HG02763 (cell line): ENCODE results near the gene NEU3.
"Not testable (repeated sequence)": the region's sequence is repeated elsewhere in the genome, so short reads cannot be mapped to it uniquely, and the experiment has no call there.

Experiments
- ATAC-seq: cut with Tn5 transposase; IDR thresholded peaks from one replicate; pipeline ENCODE4 v1.9.1; 2021; ENCODE audit warnings: mild to moderate bottlenecking, moderate library complexity; ENCODE audit not compliant: unreplicated experiment

The NEU3 gene

DNA sequence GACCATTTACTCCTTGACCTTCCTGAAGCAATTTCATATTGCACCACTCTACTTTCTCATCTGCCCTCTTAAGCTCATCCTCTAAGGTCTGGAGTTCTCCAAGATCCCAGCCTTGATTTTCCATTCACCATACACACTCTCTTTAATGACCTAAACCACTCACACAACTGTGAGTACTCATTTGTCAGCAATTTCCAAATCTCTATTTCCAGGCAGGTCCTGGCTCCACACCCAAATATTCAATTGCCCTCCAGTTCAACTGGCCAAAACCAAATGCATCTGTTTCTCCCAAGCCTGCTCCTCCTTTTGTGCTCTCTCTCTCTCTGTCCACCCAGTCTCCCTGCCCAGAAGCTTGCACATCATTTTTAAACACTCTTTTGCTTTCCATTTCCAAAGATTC is 39.6 kb downstream of the NEU3 start:
- no peak for ATAC-seq

DNA sequence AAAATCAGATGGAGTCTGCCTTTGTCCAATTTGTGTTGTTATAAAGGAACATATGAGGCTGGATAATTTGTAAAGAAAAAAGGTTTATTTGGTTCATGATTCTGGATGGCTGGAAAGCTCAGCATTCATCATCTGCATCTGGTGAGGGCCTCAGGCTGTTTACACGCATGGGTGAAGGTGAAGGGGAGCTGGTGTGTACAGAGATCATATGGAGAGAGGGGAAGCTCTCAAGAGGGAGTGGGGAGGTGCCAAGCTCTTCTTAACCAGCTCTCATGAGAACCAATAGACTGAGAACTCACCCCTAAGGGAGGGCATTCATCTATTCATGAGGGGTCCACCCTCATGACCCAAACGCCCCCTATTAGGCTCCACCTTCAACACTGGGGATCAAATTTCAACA is 40.0 kb downstream of the NEU3 start:
- ATAC-seq: no peak

DNA sequence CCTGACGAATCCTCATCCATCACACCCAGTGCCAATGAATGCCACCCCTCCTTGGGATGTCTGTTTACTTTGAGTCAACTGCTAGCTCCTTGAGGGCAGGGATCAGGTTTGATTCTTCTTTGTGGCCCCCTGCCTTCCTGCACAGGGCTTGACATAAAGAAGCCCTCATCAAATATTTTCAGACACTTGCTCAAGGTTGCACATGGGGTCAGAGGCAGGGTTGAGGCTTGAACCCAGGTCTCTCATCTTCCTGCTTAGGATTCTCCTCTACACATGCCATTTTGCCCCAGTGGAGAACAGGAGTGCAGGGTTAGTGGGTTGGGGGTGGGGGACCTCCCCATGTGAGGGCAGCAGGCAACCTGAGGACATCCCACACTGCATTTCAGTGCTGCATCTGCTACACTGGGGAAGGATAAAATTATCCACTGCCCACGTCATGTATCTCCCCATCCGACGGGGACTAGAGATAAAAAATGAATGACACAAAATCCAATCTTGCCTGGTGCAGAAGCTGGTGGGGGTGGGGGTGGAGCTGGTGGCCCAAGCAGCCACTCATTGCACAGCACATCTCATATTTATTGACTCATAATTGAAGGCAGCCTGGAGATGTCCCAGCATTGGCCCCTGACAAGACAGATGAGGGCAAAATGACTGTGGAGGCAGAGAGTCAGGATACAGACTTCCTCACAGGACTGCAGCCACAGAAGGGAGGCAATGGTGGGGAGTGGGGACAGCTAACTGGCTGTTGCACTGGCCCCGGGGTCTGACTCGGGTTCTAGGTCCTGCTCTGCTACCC is 41.3 kb downstream of the NEU3 start:
- no peak for ATAC-seq

DNA sequence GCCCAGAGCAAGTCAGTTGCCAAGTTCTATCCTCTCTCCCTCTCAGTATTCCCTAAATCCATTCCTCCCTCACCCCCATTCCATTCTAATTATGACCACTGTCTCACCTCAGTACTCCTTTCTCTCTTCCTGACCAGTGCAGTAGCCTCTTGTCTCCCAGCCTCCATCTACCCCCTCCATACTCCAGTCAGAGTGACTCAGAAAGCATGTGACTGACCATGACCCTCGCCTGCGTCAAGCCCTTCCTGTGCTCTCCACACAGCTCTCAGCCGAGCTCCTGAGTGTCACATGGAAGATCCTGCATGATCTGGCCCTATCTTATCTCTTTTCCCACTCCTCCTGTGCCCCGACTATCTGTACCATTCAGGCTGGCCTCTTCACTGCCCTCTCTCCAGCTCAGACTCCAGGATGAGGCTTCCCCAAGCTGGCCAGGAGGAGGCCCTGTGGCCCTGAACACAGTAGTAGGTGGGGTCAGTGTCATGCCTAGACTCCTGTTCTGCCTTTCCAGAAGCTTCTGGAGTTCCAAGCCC is 42.6 kb downstream of the NEU3 start:
- no peak for ATAC-seq

DNA sequence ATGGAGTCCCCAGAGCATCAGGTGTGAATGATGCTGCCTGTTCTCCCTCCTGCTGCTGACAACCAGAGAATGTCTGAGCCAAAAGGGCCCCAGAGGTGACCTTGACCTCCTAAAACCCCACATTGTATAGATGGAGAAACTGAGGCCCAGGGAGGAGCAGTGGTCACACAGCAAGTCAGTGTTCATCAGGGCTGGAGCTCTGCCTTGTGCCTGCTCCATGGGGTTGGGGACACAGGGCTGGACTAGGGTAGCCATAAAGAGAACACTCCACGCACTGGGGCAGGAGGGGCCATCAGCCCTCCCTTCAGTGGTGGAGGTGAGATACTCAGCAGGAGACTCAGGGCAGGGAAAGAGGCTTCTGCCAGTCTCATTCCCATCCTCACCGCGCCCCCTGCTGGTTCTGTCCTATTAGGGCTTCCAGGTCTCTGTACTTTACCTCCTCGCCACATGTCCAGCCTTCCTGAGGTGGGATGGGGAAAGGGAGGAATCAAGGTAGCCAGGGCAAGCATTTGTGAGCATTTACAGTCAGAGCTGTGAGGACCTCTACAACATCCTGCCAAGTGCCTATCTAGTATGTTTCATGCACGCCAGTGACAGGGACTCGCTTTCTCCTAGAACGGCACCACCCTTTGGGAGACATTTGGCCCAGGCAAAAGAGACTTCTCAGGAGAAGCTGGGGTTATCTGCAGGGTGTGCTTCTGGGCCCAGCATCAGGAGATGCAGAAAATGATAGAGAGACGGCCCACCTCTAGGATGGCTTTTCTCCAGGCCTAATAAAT is 43.2 kb downstream of the NEU3 start:
- ATAC-seq: no peak

DNA sequence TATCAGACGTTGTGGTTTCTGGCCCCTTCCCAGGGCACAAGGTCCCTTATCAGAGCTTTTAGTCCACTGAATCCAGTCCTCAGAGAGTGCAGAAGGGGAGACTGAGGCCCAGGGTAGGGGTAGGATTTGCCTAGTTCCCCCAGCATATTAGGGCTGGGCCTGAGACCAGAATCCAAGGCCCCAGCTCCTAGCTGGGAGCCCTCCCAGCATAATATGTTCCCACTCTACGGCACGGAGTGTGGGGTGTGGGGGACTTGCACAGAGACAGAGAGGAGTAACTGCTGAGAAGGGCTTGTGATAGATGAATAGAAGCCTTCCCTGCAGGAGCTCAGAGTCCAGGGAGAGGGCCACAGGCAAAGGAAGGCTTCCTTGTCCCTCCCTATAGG is 43.8 kb downstream of the NEU3 start:
- ATAC-seq: no peak

DNA sequence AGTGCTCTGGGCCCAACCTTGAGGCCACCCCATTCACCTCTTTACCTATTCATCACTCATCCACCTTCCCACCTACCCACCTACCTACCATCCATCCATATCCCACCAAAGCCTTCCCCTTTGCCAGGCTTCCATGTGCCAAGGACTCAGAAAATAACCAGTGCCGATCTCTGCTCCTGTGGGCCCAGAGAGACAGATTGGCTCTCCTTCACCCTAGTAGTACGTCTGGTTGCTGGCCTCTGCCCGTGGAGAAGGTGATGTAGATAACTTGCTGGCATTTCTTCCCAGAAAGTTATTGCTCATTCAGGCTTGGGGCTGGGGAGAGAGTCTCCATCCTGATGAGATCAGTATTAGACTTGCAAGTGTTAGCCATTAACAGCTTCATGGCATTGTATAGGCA is 45.2 kb downstream of the NEU3 start:
- no peak for ATAC-seq

DNA sequence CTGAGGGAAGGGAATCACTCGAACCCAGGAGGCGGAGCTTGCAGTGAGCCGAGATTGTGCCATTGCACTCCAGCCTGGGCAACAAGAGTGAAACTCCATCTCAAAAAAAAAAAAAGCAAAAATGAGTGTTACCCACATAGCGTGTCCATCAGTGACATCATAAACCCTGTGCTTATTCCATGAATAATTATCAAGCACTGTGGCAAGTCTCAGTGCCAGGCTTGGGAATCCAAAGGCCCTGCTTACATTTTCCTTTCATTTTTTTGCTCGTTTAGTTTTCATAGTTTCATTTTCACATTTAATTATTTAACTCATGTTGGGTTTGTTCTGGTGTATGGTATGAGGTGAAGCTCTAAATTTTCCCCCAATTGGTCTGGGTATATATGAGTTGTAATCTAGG is 46.5 kb downstream of the NEU3 start:
- ATAC-seq: no peak

DNA sequence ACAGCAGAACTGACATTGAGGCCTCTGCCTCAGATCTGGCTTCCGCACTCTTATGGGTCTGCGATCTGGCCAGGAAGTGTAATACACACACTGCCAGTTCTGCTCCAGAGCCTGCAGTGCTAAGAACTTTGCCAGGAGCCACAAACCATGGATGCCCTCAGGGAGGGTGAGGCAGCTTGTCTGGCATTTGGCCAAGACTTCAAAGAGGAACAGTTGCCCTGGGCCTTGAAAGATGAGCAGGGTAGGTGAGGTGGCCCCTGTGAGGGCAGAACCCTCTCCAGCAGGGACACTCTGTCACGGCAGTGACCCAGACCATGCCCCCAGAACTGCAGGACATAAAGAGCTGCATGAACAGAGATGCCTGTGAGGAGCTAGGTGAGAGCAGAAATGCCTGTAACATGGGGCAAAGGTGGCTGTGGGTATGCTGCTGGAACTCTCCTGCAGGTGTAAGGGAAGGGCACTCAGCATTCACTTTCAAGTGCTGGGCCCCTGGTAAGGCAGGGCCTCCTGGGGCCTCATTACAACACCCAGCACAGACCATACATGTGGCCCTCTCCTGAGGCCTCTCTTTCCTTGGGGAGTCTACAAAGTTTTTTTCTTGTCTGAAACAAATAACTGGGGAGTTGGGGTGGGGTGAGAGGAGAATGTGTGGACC is 47.3 kb downstream of the NEU3 start:
- no peak for ATAC-seq

DNA sequence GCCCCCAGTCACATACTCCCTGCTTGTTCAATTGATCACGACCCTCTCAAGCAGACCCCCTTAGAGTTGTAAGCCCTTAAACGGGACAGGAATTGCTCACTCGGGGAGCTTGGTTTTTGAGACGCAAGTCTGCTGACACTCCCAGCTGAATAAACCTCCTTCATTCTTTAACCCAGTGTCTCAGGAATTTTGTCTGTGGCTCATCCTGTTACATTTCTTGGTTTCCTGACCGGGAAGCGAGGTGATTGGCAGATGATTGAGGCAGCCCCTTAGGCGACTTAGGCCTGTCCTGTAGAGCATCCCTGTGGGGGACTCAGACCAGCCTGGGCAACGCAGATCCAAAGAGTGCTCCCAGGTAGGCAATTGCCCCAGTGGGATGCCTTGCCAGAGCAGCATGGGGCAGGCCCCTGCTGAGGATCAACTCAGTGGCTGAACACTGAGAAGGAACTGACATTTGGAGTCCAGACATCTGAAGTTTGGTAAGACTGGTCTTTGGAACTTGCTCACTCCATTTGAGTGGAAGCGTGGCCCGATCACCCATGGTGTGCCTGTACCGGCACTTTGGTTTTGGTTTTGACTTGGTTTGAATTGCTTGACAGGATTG is 51.5 kb downstream of the NEU3 start:
- ATAC-seq: no peak

DNA sequence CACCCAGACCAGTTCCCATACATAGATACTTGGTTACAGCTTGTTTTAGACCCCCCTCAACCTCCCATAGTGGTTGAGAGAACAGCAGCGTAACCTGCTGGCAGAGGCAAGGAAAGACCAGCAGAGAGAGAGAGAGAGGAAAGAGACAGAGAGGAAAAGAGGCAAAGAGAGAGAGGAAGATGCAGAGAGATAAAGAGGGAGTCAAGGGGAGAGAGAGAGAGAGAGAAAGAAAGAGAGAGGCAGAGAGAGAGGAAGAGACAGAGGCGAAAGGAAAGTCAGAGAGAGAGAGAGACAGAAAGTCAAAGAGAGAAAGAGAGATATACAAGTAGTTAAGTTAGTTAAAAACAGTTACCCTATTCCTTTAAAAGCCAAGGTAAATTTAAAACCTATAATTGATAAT is 52.5 kb downstream of the NEU3 start:
- no peak for ATAC-seq

DNA sequence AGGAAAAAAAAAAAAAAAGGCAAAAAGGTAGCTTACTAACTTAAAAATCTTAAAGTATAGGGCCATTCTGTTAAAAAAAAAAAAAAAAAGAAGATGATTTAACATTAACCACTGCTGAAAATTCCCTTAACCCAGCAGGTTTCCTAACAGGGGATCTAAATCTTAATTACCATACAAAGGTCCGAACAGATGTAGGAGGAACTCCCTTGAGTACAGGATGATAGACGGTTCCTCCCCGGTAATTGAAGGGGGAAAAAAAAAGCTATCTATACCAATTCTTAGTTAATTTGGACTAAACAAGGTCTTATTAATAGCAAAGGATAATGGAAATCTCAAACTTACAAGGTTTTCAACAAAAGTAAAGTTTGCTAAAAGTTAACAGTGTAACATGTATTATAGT is 53.1 kb downstream of the NEU3 start:
- not testable (repeated sequence) for ATAC-seq

DNA sequence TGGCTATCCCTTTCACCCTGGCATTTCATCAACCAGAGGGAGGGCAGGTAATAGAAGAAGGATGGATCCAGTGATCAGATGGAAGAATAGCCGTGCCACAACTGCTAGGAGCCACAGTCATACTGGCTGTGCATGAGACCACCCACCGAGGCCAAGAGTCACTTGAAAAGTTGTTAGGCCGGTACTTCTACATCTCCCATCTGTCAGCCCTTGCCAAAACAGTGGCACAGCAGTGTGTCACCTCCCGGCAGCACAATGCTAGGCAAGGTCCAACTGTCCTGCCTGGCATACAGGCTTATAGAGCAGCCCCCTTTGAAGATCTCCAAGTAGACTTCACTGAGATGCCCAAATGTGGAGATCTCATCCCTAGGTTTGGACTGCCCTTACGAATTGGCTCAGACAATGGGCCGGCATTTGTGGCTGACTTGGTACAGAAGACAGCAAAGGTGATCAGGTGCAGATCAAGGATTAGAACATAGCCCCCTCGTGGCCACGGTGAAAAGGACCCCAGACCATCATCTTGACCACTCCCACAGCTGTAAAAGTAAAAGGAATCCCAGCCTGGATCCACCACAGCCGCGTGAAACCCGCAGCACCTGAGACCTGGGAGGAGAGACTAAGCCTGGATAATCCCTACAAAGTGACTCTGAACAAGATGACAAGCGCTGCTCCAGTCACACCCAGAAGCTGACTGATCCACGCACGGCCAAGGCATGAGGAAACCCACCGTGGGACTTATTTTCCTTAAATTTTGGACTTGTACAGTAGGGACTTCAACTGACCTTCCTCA is 55.8 kb downstream of the NEU3 start:
- not testable (repeated sequence) for ATAC-seq

DNA sequence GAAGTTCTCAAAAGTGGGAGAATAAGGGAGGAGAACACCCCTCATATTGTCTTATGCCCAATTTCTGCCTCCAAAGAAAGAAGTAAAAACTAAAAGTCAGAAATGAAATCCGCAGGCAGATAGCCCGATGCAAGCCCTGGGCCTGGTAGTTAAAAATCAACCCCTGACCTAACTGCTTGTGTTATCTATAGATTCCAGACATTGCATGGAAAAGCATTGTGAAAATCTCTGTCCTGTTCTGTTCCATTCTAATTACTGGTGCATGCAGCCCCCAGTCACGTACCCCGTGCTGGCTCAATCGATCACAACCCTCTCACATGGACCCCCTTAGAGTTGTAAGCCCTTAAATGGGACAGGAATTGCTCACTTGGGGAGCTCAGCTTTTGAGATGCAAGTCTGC is 57.9 kb downstream of the NEU3 start:
- ATAC-seq: not testable (repeated sequence)

DNA sequence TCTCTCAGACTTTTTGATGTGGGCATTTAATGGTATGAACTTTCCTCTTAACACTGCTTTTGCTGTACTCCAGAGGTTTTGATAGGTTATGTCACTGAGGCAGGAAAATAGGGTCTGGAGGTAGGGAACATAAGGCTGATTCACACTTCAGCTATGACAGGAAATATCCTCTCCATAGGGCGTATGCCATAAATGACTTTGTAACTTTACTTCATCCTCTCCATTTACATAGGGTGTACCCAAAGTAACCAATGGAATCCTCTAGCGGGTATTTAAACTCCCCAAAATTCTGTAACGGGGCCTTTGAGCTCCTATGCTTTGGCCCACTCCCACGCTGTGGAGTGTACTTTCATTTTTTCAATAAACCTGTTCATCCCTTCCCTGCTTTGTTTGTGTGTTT is 58.5 kb downstream of the NEU3 start:
- no peak for ATAC-seq

DNA sequence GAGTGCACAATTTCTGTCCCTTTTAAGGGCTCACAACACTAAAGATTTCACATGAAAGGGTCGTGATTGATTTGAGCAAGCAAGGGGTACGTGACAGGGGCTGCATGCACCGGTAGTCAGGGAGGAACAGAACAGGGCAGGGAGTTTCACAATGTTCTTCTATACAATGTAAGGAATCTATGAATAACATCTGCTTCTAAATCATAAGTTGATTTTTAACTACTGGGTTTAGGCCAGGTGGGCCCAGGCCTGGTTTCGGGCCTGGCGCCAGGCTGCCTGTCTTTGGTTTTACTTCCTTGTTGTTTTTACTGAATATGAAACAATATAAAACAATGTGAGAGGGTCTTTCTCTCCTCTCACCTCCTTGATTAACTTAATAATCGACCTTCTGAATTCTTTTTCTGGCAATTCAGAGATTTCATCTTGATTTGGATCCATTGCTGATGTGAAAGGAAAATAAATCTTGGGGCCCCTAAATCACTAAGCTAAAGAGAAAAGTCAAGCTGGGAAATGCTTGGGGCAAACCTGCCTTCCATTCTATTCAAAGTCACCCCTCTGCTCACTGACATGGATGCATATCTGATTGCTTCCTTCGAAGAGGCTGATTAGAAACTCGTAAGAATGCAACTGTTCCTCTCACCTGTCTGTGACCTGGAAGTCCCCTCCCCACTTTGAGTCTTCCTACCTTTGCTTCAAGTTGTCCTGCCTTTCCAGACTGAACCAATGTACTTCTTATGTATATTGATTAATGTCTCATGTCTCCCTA is 61.0 kb downstream of the NEU3 start:
- ATAC-seq: not testable (repeated sequence)

DNA sequence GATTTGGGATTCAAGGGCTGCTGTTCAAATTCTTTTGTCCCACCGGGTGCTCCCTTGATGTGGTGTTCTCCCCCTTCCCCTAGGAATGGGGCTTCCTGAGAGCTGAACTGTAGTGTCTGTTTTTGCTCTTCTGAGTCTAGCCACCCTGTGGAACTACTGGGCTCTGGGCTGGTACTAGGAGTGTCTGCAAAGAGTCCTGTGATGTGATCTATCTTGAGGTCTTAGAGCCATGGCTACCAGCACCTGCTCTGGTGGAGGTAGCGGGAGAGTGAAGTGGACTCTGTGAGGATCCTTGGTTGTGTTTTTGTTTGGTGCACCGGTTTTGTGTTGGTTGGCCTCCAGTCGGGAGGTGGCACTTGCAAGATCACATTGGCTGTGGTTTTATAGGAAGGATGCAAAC is 61.8 kb downstream of the NEU3 start:
- no peak for ATAC-seq

DNA sequence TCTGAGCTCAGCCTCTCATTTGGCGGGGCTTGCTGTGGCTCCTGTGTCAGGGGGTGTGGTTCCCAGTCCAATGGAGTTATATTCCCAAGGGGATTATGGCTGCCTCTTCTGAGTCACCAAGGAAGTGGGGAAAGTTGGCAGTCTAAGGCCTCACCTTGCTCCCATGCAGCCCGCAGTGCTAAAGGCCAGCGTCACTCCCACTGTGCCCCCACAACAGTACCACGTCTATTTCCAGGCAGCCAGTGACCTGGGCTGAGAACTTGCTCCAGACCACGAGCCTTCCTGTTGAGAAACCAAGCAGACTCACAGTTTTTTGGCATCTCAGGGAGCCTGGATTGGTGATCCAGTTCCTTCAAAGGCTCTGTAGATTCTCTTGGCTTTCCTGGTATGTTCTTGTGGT is 62.3 kb downstream of the NEU3 start:
- ATAC-seq: no peak

DNA sequence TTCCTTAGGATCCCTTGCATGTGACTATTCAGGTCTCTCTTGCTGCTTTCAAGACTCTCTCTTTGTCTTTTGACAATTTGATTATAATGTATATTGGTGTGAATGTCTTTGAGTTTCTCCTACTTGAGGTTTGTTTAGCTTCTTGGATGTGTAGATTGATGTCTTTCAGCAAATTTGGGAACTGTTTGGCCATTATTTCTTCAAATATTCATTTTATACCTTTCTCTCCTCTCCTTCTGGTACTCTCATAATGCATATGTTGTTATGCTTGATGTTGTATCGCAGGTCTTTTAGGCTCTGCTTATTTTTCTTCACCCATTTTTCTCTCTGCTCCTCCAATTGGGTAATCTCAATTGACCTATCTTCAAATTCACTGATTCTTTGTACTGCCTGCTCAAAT is 63.7 kb downstream of the NEU3 start:
- no peak for ATAC-seq

DNA sequence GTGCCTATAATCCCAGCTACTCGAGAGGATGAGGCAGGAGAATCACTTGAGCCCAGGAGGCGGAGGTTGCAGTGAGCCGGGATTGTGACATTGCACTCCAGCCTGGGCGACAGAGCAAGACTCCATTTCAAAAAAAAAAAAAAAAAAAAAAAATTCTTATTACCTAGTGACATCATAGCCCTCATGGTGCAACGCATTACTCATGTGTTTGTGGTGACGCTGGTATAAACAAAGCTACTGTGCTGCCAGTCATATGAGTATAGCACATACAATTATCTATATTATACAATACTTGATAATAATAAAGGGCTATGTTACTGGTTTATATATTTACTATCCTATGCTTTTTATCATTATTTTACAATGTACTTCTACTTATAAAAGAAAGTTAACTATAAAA is 66.8 kb downstream of the NEU3 start:
- no peak for ATAC-seq
